Right lobe of liver (tissue), 4 donors: Measurements from ENCODE around the gene ZNF658.
"Not testable (repeated sequence)": the region's sequence is repeated elsewhere in the genome, so short reads cannot be mapped to it uniquely, and the experiment has no call there.

Experiments
- POLR2A ChIP-seq: fragments of 450-650 bp; IDR thresholded peaks from one replicate; pipeline ENCODE4 v1.6.1; 2017; ENCODE audit warnings: antibody characterized with exemption, mild to moderate bottlenecking
- TF ChIP-seq, protein P1 (sequence below), 4 donors: fragments of 200-600 bp in 3 of 4; fragments of 450-650 bp in 1 of 4; IDR thresholded peaks; one replicate each; pipeline versions ENCODE4 v1.5.1 to v1.8.0; 2016 to 2022; ENCODE audit warnings: antibody characterized with exemption in 4 of 4, mild to moderate bottlenecking in 2 of 4
- donor health status: DM: no; HTN: no; CAD: no.
- donor health status: DM: no; HTN: no; CAD: no.
- donor health status: DM: no; HTN: yes; CAD: no.

DNA sequence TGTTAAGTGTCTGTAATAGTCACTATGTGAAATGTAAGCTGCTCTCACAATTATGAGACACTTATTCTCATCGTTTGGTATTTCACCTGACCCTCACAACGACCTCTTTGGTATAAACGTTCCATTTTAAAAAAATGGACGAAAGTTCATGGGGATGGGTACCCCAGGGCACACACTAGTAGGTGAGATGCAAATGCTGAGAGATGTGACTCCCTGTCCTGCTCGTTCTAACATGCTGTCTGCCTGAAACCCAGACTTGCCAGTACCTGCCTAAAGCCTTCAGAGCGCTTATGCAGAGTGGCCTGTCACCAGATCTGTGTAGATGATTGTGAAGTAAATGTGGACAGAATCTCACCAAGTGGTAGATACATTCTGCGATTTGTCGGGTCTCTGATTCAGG, 616 bp downstream of the ZNF658 start:
- TF ChIP-seq, protein P1, sequence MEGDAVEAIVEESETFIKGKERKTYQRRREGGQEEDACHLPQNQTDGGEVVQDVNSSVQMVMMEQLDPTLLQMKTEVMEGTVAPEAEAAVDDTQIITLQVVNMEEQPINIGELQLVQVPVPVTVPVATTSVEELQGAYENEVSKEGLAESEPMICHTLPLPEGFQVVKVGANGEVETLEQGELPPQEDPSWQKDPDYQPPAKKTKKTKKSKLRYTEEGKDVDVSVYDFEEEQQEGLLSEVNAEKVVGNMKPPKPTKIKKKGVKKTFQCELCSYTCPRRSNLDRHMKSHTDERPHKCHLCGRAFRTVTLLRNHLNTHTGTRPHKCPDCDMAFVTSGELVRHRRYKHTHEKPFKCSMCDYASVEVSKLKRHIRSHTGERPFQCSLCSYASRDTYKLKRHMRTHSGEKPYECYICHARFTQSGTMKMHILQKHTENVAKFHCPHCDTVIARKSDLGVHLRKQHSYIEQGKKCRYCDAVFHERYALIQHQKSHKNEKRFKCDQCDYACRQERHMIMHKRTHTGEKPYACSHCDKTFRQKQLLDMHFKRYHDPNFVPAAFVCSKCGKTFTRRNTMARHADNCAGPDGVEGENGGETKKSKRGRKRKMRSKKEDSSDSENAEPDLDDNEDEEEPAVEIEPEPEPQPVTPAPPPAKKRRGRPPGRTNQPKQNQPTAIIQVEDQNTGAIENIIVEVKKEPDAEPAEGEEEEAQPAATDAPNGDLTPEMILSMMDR (IDR thresholded peaks at IDR 0.05): not testable (repeated sequence)
- not testable (repeated sequence) for TF ChIP-seq POLR2A
